LoVo (cell line): ENCODE results near the gene TRIM25.
"Not testable (repeated sequence)": the region's sequence is repeated elsewhere in the genome, so short reads cannot be mapped to it uniquely, and the experiment has no call there.

ENCODE experiments used
- DNase-seq: peaks from one replicate; pipeline ENCODE4 v3.0.0-alpha.2; 2016; ENCODE audit warnings: low spot score

Gene TRIM25, protein sequence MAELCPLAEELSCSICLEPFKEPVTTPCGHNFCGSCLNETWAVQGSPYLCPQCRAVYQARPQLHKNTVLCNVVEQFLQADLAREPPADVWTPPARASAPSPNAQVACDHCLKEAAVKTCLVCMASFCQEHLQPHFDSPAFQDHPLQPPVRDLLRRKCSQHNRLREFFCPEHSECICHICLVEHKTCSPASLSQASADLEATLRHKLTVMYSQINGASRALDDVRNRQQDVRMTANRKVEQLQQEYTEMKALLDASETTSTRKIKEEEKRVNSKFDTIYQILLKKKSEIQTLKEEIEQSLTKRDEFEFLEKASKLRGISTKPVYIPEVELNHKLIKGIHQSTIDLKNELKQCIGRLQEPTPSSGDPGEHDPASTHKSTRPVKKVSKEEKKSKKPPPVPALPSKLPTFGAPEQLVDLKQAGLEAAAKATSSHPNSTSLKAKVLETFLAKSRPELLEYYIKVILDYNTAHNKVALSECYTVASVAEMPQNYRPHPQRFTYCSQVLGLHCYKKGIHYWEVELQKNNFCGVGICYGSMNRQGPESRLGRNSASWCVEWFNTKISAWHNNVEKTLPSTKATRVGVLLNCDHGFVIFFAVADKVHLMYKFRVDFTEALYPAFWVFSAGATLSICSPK

DNA sequence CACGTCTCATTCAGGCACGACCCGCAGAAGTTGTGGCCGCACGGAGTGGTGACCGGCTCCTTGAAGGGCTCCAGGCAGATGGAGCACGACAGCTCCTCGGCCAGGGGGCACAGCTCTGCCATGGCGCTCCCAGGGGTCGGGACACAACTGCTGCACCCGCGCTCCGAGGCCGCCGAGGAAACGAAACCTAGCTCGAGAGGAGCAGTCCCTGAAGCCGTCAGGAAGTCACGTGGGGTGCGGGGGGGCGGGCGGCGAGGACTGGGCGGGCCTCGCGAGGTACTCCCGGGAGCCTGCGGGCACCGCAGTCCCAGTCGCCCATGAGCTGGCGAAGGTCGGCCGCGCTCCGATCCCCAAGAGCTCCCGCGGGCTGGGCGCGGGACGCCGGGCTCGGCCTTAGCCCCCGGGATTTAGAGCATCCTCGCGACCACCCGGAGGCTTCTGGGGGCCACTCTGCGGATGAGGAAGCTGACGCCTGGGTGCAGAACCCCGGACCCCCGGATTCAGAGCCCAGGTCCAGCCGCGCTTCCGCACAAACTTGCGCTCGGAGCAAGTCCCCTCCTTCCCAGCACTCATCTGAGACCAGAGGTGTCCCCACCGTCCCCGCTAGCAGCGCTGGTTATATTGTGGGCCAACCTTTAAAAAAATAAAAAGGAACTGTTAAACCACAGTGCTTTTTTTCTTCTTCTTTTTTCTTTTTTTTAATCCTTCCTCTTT is at the start of gene TRIM25:
Gene TRIM25, minus strand, starts transcription at position 183 of the 714 bp plus-strand sequence. Its CDS starts 61 bp downstream, at position 122.
- DNase-seq: peak; percentile 90

DNA sequence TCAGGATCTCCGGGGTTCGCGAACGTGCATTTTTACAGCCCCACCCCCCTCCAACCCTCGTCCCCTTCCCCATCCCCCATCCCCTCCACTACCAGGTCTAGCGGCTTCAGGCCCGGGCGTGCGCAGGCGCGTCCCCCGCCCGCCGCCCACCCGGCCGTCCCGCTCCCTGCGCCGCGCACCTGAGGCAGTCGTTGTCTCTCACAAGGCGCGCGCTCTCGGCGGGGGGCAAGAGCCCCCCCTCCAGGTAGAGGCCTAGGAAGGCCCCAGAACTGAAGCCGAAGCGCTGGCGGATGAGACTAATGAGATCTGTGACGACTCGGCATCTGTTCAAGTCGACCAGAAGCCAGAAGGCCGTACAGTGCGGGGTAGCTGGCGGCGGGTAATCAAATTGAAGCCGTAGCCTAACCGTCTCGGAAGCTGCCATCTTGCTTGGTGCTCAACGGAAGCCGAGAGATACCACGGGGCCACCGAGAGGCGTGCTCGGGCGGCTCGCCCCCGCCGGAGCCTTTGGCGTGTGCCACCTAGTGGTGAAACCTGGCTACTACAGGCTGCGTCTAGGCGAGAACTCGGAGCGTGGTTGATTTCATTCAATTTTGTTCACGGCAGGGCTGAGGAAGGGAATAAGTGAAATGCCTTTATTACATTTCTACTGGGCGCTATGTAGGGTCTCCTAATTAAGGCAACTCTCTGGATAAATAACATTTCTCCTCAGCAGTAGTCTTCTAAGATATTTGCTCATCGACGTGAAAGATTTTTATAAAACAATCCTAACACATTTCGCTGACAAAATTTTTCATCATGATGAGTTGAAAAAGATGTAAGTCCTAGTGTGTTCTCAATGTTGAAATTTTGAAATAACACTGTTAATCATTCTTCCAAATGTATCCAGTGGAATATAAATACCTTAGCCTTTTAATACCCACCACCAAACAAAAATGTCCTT is 47.0 kb upstream of the TRIM25 start, which contains the start of gene COIL:
Gene COIL, minus strand, starts transcription at position 455 of the 943 bp plus-strand sequence. Its CDS starts 31 bp downstream, at position 424.
- peak; percentile 91 for DNase-seq

DNA sequence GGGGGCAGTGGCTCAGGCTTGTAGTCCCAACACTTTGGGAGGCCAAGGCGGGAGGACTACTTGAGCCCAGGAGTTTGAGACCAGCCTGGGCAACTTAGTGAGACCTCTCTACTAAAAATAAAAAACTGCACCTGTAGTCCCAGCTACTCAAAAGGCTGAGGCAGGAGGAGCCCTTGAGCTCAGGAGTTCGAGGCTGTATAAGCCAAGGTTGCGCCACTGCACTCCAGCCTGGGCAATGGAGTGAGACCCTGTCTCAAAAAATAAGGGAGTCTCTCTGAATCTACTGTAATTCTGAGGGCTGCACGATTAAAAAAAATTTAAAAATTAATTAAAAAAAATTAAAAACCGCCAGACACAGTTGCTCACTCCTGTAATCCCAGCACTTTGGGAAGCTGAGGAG is 43.1 kb upstream of the TRIM25 start:
- no peak for DNase-seq

DNA sequence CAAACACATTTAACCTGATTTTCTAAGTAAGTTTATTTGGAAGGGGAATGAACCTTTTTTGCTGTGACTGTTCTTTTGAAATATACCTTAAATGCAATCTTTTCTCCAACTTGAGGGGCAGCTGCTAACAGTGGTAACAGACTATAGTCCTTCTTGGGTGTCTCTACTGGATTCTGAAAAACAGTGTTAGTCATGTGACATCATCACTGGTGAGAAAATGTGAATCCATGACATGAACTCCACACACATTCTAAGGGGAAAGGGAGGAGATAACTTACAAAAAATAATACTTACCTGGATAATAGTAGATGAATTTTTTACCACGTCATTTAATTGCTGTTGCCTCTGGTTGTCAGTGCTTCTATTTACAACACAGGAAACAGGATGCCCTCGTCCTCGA is 35.7 kb upstream of the TRIM25 start:
- DNase-seq: no peak

DNA sequence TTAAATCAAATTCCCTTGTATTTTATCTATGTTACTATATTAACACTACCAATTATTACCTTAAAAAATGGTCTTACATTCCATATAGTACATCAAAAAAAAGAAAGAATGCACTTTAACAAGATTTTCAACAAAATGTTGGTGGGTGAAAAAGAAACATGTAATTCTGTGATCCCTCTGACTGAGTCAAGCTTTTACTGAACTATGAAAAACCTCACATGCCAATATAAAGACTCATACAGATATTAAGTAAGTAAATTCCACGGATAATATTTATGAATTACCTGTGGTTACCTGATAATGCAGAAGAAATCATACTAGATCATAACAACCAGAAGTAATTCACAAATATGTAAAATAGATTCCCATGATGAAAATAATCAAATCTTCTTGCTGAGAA is 34.6 kb upstream of the TRIM25 start:
- DNase-seq: no peak

DNA sequence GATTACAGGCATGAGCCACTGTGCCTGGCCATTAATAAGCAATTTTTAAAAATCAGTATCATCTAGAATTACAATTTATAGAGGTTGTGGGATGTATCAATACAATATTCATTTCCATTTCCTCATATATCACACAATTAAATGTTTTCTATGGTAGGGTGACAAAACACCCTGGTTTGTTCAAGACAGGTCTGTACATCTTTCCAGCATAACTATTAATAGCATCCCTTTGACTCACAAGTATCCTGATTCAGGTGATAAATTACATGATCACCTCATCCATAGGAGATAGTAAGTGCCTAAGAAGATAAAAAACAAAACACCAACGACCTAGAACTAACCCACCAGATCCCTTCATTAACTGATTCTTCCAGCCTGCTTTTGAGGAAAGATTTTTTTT is 33.9 kb upstream of the TRIM25 start:
- no peak for DNase-seq

DNA sequence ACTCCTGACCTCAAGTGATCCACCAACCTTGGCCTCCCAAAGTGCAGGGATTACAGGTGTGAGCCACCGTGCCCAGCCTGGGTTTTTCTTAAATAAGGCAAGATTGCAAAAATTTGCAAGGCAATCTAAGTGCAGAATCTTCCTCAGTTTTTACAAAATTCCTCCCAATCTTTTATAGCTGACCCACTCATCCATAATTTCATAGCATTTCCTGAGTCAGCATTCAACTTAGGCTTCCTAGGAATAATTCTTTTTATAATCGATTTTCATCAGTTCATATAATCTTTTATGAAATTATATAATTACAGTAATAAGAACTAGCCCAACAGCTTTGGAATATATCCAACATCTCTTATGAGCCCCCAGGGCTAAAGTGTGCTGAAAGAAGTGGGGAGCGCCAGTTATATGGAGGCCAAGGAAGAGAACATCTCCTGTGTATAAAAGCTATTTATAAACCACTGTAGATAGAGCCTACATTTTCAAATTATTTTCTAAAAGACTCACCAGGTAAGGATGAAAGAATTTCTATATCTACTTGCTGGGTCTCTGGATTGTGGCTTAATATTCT is 32.2 kb upstream of the TRIM25 start:
- no peak for DNase-seq

DNA sequence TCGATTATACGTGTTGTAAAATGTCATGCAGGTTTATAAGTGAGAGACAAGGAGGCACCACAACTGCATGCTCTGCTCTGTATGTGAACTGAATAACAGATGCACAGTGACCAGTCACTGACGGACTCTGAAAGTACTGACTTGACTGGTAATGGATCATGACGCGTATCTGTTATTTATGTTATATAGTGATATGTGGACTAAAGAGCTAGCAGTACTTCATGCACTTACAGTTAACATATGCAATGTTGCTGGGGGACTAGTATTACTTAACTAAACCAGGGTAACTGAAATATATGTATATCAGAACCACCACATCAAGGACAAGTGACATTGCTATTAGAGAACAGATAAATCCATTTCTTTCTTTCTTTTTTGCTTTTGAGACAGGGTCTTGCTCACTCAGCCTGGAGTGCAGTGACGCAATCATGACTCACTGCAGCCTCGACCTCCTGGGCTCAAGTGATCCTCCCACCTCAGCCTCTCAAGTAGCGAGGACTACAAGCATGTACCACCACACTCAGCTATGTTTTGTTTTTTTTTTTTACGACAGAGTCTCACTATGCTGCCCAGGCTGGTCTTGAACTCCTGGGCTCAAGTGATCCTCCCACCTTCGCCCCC is 29.8 kb upstream of the TRIM25 start:
- no peak for DNase-seq

DNA sequence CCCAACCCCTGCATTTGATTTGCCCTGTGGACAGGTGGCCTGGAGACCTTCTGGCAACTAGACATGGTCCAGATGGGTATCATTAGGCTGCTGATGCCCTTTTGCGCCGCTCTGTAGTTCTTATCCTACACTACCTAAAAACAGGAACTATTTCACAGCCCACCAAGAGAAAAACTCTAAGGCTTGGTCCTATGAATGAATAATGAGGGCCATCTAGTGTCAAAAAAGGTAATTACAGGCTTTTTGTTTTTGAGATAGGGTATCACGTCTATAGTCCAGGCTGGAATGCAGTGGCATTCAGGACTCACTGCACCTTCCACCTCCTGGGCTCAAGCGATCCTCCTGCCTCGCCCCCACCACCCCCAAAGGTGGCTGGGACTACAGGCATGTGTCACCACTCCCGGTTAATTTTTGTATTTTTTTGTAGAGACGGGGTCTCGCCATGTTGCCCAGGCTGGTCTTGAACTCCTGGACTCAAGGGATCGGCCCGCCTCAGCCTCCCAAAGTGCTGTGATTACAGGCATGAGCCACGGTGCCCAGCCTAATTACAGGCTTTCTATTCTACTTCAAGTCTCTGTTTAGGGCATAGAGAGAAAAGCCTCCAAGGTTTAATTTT is 26.1 kb upstream of the TRIM25 start:
- DNase-seq: peak; percentile 46

DNA sequence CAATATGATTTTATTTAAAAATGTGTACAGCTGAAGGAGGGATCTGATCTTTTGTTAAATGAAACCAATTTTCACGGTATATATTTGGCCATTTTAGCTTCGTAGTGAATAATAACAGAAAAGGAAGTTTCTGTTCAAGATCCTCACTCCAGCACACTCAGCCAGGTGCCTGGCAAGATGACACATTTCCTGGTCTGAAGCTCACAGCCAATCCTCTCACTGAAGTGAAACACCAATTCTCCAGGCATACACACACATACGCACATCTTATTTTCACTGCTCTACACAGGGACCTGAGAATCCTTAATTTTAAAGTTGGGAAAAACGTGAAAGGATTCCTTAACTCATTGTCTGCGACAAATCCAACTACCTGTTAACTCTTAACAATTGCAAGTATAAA is 24.4 kb upstream of the TRIM25 start:
- not testable (repeated sequence) for DNase-seq

DNA sequence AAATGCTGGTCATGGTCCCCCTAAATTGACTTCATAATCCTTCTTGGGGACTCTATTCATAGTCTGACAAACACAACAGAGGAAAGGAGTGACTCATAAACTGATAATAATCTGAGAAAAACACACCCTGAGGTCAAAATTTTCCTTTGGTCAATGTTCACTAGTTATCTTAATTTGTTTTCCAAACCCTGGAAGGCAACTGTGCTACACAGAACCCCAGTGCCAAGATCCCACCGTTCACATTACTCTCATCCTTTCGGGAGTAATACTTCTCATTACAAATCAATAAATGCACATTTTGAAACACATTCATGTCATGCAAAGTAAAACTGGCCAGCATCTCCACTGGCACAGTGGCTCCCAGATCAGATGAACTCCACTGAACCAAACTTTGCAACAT is 23.8 kb upstream of the TRIM25 start:
- DNase-seq: no peak

DNA sequence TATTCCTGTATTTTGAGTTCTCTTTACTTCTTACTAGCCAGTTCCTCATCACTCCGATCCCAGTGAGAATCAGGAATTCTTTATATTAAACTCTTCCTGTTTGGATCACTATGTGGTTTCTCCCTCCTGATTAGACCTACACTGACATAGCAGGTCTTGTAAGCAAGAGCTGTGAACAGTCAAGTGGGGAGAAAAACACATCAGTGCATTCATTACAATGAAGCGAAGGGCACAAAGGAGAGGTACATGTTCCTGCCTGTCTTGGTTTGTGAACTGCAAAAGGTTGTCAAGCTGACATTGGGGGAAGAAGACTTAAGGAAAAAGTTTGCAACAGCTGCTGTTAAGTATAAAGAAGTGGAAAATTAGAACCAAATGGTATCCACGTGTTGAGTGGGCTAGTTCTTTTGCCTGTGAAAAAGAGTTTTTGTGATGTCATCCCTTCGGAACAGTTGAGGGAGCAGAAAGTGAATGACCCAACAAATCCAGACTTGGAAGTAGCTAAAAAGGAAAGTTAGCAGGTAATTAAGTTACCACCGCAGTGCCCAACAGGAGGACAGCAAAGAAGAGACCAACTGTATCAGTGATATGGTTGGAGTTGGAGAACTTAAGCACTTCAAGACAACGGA is 23.0 kb upstream of the TRIM25 start:
- DNase-seq: no peak

DNA sequence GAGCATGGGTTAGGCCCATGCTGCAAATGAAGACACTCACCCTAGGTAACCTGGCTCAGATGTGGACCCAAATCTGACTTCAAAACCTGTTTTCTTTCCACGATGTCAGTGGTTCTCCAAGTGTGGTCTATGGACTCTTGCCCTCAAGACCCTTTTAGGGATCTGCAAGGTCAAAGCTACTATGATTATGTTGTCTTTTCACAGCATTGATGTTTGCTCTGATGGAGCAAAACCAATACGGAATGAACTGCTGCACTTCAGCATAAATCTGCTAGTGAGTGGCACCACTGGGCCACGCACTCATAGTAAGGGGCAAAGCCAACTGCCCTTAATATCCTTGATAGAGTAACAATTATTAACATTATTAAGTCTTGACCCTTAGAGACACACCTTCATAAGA is 21.6 kb upstream of the TRIM25 start:
- DNase-seq: no peak

DNA sequence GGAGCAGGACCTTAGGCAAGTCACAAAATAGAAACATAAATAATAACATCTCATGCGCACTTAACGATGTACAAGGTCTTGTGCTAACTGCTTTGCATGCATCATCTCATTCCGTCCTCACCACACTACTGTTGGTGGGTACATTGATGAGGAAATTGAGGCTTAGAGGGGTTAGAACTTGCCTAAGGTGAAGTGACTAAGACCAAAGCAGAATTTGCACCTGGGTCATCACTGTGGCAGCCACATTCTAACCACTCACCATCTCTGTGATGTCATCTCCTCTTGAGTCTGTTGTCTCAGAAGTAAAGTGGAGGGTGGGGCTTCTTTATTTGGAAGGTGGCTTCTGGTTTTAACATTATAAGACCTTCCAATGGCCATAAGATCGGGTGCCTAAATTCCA is 20.4 kb upstream of the TRIM25 start:
- DNase-seq: no peak

DNA sequence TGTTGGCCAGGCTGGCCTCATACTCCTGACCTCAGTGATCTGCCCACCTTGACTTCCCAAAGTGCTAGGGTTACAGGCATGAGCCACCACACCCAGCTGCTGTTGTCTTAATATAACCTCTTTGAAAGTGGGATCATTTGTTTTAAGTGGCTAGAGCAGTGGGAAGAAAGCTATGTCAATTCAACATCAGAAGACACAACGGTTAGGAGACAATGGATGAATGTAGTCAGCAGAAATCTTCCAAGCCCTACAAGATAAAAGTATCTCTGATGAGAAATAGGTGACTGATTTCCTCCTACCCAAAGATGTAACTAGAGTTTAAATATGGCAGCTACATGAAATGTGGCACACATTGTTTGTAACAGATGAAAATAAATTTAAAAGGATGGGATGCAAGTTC is 20.0 kb upstream of the TRIM25 start:
- DNase-seq: no peak

DNA sequence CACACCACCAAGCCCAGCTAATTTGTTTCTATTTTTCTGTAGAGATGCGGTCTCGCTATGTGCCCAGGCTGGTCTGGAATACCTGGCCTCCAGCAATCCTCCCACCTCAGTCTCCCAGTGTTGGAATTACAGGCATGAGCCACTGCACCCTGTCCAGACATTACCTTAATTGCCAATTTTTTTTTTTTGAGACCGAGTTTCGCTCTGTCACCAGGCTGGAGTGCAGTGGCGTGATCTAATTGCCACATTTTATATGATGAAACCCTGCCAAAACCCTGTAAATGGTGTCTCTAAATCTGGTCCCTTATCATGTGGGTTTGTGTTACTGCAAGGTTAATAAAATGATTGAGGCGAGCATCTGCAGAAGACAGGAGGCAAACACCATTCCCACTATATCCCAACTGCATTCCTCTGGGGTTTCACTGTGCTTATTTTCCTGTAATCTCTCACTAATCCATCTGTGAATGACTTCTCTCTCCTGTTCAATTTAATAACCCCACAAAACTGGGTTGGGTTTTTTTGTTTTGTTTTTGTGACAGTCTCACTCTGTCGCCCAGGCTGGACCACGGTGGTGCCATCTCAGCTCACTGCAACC is 19.4 kb upstream of the TRIM25 start:
- DNase-seq: no peak

DNA sequence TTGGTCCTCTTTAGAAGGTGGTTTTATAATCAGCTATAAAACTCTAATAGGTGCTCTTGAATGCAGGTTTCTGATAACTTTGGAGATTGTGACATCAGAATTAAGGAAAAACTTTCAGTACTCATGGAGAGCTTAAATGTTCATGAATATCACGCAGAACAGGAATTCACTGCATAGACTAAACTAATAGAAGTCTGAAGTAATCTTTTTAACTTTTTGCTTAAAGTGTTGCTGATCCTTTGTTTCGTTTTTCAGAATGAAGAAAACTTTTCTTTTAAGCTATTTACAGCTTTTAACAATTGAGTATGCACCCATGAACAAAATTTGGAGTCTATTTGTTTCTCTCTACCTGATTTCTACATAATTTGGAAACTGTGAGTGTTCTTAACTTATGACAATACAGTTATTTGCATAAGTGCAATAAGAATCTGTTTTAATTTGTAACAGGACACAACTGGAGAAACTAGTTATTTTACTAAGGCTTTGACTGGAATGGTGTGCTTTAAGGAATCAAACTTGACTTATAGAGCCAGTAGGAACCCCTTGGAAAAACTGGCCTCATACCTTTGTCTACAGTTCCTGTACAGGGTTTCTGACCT is 17.0 kb upstream of the TRIM25 start:
- no peak for DNase-seq

DNA sequence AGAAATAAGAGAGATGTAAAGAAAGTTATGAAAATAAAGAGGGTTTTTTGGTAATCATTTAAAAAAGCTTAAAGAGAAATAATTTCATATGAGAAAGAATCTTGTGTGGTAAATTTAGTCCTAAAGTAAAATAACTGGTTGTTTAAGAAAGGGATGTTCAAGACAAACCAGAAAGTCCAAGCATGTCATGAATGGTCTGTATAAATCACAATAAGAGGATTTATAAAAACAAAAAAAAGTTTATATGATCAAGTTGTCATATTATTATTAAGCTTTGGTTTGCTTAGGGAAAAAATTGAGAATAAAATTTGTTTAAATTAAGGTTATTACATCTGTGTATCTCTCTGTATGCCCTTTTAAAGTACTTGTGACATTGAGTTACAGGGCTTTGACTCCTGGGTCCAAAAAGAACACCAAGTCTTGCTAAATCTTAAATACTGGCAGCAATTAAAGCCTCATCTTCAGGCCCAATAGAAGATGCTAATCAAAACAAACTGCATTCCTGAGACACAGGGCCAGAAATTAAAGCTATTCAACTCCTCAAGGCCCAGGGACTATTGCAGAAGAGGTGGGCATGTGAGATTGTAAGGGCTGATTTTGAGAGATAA is 15.6 kb upstream of the TRIM25 start:
- DNase-seq: no peak

DNA sequence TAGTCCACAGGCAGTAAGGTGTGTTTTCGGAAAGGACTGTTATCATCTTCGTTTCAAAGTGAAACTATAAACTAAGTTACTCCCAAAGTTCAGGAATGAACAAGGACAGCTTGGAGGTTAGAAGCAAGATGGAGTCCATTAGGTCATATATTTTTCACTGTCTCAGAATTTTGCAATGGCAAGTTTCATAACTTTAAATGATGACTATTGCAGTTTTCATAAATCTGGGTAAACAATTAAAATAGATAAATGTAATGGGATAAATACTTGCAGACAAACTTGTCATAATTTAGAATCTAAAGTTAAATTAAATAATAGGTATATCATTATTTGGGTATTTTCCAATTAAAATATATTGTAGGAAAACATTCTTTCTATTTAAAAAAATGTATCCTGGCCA is 14.7 kb upstream of the TRIM25 start:
- DNase-seq: no peak
